Lower leg skin (tissue), 3 donors: ENCODE results near the gene SEMA6D.

Experiments
- POLR2A ChIP-seq, 2 donors: fragments of 450-650 bp; IDR thresholded peaks; one replicate each; pipeline ENCODE4 v1.6.1; 2016 to 2017; ENCODE audit warnings: antibody characterized with exemption in 2 of 2, mild to moderate bottlenecking in 1 of 2, moderate library complexity in 1 of 2
- TF ChIP-seq, protein P1 (sequence below), 3 donors: fragments of 450-650 bp; IDR thresholded peaks; one replicate each; pipeline ENCODE4 v1.5.1; 2016; ENCODE audit warnings: antibody characterized with exemption in 3 of 3, mild to moderate bottlenecking in 3 of 3, moderate library complexity in 2 of 3

DNA sequence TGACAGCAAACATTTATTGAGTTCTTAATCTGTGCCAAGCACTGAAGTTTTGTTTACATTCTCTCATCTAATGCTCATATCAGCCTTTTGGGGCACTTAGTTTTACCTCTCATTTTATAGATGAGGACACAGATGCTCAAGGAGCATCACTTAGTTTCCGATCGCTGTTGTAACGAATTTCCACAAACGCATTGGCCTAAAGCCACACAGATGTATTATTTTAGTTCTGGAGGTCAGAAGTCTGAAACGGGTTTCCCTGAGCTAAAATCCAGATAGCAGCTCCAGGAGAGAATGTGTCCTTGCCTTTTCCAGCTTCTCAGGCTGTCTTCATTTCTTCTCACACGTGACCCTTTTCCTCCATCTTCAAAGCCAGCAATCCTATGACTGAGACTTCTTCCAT, 11.1 kb downstream of the SEMA6D start:
- TF ChIP-seq, protein P1, sequence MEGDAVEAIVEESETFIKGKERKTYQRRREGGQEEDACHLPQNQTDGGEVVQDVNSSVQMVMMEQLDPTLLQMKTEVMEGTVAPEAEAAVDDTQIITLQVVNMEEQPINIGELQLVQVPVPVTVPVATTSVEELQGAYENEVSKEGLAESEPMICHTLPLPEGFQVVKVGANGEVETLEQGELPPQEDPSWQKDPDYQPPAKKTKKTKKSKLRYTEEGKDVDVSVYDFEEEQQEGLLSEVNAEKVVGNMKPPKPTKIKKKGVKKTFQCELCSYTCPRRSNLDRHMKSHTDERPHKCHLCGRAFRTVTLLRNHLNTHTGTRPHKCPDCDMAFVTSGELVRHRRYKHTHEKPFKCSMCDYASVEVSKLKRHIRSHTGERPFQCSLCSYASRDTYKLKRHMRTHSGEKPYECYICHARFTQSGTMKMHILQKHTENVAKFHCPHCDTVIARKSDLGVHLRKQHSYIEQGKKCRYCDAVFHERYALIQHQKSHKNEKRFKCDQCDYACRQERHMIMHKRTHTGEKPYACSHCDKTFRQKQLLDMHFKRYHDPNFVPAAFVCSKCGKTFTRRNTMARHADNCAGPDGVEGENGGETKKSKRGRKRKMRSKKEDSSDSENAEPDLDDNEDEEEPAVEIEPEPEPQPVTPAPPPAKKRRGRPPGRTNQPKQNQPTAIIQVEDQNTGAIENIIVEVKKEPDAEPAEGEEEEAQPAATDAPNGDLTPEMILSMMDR (IDR thresholded peaks at IDR 0.05) = no peak
- TF ChIP-seq POLR2A (IDR thresholded peaks at IDR 0.05) = no peak
